Activated B cell treated with CpG ODN at 0.5 μM for 24 hours (primary cell): ENCODE data around the gene PJVK. TPM values are rescaled to one million over a fixed set of nuclear protein-coding genes. Genes with fewer than 3 reads are reported as not detected.
A peak's percentile ranks its signal among the peaks of the same experiment; 100 is the strongest.

Source experiments
- ATAC-seq: fragments of 200-7000 bp; cut with Tn5 transposase; one replicate; pipeline ENCODE4 v1.10.0; 2021; ENCODE audit warnings: low read depth, mild to moderate bottlenecking, moderate library complexity
- CTCF ChIA-PET: fragments of 350-600 bp; sonication (Branson Sonifier 250); formaldehyde crosslinking; loops from one replicate; lab custom pipeline; 2021; ENCODE audit warnings: antibody characterized with exemption; lab: Charles Lee
- POLR2A ChIA-PET: fragments of 350-600 bp; sonication (Branson Sonifier 250); formaldehyde crosslinking; loops from one replicate; lab custom pipeline; 2021; ENCODE audit warnings: antibody characterized with exemption; lab: Charles Lee
- DNase-seq: peaks from one replicate; pipeline ENCODE4 v3.0.0; 2022
- H3K27ac Mint-ChIP-seq: one replicate; pipeline ENCODE4 v1.8.0; 2020; ENCODE audit warnings: mixed read lengths
- H3K27me3 Mint-ChIP-seq: one replicate; pipeline ENCODE4 v1.8.0; 2021; ENCODE audit warnings: mixed read lengths
- H3K36me3 Mint-ChIP-seq: one replicate; pipeline ENCODE4 v1.8.0; 2021; ENCODE audit warnings: low read depth, mixed read lengths
- H3K4me1 Mint-ChIP-seq: one replicate; pipeline ENCODE4 v1.8.0; 2021; ENCODE audit warnings: mixed read lengths
- H3K4me3 Mint-ChIP-seq: one replicate; pipeline ENCODE4 v1.8.0; 2020; ENCODE audit warnings: mild to moderate bottlenecking, mixed read lengths
- H3K9me3 Mint-ChIP-seq: one replicate; pipeline ENCODE4 v1.8.0; 2020; ENCODE audit warnings: mixed read lengths
- intact Hi-C: fragments of 100-400 bp; cut with micrococcal nuclease; formaldehyde crosslinking; loops from one replicate; pipeline ENCODE4 v1.15.1; 2024
- total RNA-seq: library from RNA; stranded (reverse); gene quantifications from 2 replicates; pipeline ENCODE4 v1.2.3, GENCODE V29; 2022
- TF ChIP-seq, protein P1 (sequence below): fragments of 200-600 bp; IDR thresholded peaks from one replicate; pipeline ENCODE4 v1.8.0; 2022; ENCODE audit warnings: antibody characterized with exemption, mild to moderate bottlenecking

The PJVK gene, protein sequence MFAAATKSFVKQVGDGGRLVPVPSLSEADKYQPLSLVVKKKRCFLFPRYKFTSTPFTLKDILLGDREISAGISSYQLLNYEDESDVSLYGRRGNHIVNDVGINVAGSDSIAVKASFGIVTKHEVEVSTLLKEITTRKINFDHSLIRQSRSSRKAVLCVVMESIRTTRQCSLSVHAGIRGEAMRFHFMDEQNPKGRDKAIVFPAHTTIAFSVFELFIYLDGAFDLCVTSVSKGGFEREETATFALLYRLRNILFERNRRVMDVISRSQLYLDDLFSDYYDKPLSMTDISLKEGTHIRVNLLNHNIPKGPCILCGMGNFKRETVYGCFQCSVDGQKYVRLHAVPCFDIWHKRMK
- 2.0 and 3.1 TPM in 2 replicates for total RNA-seq

DNA sequence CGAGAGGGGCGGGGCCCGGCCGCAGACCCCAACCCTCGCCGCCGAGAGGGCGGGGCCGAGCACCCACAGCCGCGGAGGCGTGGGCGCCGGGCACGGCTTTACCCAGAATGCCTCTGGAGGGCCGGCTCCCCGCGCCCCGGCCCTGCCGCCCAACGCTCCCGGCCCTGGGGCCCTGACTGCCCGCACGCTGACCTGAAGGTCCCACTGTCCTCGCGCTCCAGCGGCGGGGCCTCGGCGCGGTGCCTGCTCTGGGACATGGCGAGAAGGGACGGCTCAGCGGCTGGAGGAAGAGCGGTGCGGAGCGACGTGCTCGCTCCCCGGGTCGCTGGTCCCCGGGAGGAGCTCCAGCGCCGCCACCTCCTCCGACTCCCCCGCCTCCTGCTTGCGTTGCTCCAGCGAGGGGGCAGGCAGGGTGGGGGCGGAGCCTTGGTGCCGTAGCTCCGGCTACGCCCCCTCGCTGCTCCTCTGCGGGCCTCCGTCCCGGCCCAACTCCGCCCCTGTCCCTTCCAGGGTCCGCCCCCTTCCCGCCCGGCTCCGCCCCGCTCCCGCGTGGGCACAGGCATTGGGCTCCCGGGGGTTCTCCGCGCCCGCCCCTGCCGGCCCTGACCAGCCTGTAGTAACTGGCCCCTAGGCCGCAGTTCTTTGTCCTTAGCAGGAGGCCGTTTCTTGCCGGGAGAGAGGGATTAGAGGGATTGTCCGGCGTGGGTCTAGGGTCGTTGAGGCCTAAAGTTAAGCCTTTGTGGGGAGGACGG lies at the start of gene PJVK, which contains the start of gene PRKRA:
TSS of gene PJVK (plus strand) at position 605 of the 752 bp plus-strand sequence. CDS start 2,032 bp downstream, outside the sequence.
TSS of gene PRKRA (minus strand) at position 402 of the 752 bp plus-strand sequence. CDS start at position 257, 145 bp downstream.
- peaks cover 28% of the 10 kb centered on the region for H3K4me1 Mint-ChIP-seq
- no peaks in the 10 kb centered on the region for H3K27me3 Mint-ChIP-seq
- peak within 1 kb of the TSS; percentile 87 for H3K4me3 Mint-ChIP-seq

DNA sequence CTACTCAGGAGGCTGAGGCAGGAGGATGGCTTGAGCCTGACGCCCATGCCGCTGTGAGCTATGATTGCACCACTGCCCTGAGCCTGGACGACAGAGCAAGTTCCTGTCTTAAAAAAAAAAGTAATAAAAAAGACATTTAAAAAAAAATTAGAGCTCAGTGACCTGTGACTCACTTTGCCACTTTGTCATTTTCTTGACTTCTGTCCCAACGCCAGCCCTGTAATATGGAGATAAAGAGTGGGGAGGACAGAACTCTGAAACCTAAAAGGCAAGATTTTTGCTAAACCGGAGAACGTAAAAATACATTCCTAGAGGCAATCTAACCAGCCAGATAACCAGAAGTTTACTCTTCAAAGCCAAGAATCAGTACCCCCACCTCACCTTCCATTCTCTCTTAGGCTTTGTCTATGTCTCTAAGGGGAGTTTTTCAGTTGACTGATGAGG lies 49.2 kb upstream of the PJVK start:
- TF ChIP-seq, protein P1, sequence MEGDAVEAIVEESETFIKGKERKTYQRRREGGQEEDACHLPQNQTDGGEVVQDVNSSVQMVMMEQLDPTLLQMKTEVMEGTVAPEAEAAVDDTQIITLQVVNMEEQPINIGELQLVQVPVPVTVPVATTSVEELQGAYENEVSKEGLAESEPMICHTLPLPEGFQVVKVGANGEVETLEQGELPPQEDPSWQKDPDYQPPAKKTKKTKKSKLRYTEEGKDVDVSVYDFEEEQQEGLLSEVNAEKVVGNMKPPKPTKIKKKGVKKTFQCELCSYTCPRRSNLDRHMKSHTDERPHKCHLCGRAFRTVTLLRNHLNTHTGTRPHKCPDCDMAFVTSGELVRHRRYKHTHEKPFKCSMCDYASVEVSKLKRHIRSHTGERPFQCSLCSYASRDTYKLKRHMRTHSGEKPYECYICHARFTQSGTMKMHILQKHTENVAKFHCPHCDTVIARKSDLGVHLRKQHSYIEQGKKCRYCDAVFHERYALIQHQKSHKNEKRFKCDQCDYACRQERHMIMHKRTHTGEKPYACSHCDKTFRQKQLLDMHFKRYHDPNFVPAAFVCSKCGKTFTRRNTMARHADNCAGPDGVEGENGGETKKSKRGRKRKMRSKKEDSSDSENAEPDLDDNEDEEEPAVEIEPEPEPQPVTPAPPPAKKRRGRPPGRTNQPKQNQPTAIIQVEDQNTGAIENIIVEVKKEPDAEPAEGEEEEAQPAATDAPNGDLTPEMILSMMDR: no peak
- ATAC-seq (no peak), DNase-seq (no peak)
- H3K4me1 Mint-ChIP-seq: peaks cover 4% of the 10 kb centered on the region
- POLR2A ChIA-PET: no interaction called here
- no peak overlapping the region for H3K27ac Mint-ChIP-seq
- no peak overlapping the region for H3K4me3 Mint-ChIP-seq
- no peaks in the 10 kb centered on the region for H3K36me3 Mint-ChIP-seq
- CTCF ChIA-PET: interaction anchor here (0.8 kb wide), 1 partner anchor 13 kb away, joined by 3 read pairs; no protein-coding TSS in a partner anchor
- H3K9me3 Mint-ChIP-seq: no peaks in the 10 kb centered on the region
- no peaks in the 10 kb centered on the region for H3K27me3 Mint-ChIP-seq
- intact Hi-C loops: no loop called here

More for the DNA sequence above, at the start of gene PJVK, which contains the start of gene PRKRA:
- intact Hi-C loops: loop anchor here (1.0 to 10.0 kb wide), 8 partner anchors 11 to 1556 kb away; partner anchors contain the start of genes CWC22, FKBP7 and SESTD1
- TF ChIP-seq, protein P1: no peak
- no peaks in the 10 kb centered on the region for H3K9me3 Mint-ChIP-seq
- peak; percentile 91 for ATAC-seq
- DNase-seq: peak; percentile 97
- peak within 1 kb of the TSS; percentile 86 for H3K27ac Mint-ChIP-seq
- peaks cover 28% of the 10 kb centered on the region for H3K36me3 Mint-ChIP-seq
- ChIA-PET CTCF (interaction anchor here (0.8 to 1.1 kb wide), 4 partner anchors 31 to 80 kb away, joined by 3 to 11 read pairs (median 4); no protein-coding TSS in a partner anchor), POLR2A (interaction anchor here (0.5 to 2.5 kb wide), 20 partner anchors 14 to 1286 kb away, joined by 3 to 70 read pairs (median 5); partner anchors contain the start of genes FKBP7, HNRNPA3, NFE2L2 and PLEKHA3)

DNA sequence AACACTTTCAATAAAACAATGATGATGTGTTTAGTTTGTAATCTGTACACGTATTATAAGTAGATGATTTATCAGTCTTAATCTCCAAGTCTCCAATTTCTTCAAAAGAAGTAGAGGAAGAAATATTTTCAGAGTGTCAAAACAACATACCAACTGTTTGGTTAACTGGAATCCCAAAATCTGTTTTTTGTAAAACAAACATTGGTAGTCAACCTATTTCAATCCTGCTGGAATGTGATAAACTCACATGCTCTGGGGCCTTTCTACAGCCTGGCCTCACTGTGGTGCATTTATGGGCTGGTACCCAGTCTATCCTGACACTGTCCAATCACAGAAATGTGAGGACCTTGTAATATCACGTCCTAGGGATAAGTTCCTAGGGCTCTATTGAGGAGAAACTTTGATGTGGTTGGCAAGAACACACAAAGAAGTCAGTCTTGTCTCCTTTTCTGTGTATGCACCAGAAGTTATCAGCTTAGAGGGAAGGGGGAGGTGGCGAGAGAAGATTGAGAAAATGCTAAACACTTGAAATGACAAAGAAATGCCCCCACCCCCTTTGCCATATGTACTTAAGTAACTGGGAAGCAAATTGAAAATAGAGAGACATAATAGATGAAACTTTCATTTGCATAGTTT lies 47.4 kb upstream of the PJVK start:
- TF ChIP-seq, protein P1: no peak
- intact Hi-C loops: no loop called here
- ChIA-PET POLR2A (no interaction called here), CTCF (interaction anchor here (0.9 to 1.4 kb wide), 3 partner anchors 10 to 15 kb away, joined by 3 read pairs; no protein-coding TSS in a partner anchor)
- Mint-ChIP-seq H3K9me3 (no peaks in the 10 kb centered on the region), H3K27ac (no peak overlapping the region), H3K36me3 (no peaks in the 10 kb centered on the region), H3K4me1 (peaks cover 4% of the 10 kb centered on the region), H3K27me3 (no peaks in the 10 kb centered on the region), H3K4me3 (no peak overlapping the region)
- DNase-seq (no peak), ATAC-seq (no peak)

DNA sequence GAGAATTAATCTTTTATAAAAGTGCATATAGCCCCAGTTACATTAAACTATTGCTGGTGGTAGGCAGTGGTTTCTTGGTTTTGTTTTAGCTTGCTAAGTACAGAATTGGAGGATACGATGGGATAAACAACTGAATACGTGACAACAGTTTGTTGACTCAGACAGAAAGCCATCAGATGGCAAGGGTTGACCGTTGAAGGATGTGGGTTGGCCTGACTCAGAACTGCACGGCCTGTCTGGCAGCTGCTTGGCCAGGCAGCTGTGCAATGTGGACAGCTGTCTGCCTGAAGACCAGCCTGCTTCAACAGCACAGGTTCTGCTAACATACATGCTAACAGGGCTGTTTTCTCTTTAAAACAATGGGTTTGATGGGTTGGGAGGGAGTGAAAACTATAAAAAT lies 46.8 kb upstream of the PJVK start:
- DNase-seq: no peak
- H3K27ac Mint-ChIP-seq: no peak overlapping the region
- H3K36me3 Mint-ChIP-seq: no peaks in the 10 kb centered on the region

More for the DNA sequence above, 46.8 kb upstream of the PJVK start:
- H3K4me3 Mint-ChIP-seq: no peak overlapping the region
- CTCF ChIA-PET: interaction anchor here (0.9 to 1.4 kb wide), 3 partner anchors 9 to 15 kb away, joined by 3 to 5 read pairs (median 3); no protein-coding TSS in a partner anchor
- intact Hi-C loops: no loop called here
- no peaks in the 10 kb centered on the region for H3K27me3 Mint-ChIP-seq
- POLR2A ChIA-PET: interaction anchor here (0.7 to 0.8 kb wide), 2 partner anchors 9 to 10 kb away, joined by 3 read pairs; no protein-coding TSS in a partner anchor
- no peak for ATAC-seq
- H3K9me3 Mint-ChIP-seq: no peaks in the 10 kb centered on the region
- TF ChIP-seq, protein P1: no peak
- H3K4me1 Mint-ChIP-seq: peaks cover 4% of the 10 kb centered on the region
